RWPE1 (cell line): Measurements from ENCODE around the gene CDK19.
A peak's percentile ranks its signal among the peaks of the same experiment; 100 is the strongest.

Source experiments
- CTCF ChIA-PET: fragments of 350-600 bp; sonication (Branson Sonifier 250); formaldehyde crosslinking; extraction: SDS; loops from one replicate; lab custom pipeline; 2021; lab: Yijun Ruan, JAX
- POLR2A ChIA-PET: fragments of 400-600 bp; formaldehyde crosslinking; extraction: SDS; loops from one replicate; lab custom pipeline; 2020; ENCODE audit warnings: antibody characterized with exemption; ENCODE audit not compliant: low non-redundant PET; lab: Yijun Ruan, JAX
- DNase-seq: peaks from one replicate; pipeline ENCODE4 v3.0.0; 2012; ENCODE audit warnings: low spot score
- H3K27ac ChIP-seq: fragments of 450-650 bp; 2 replicates; pipeline ENCODE4 v1.5.1; 2017
- CTCF ChIP-seq: fragments of 450-650 bp; conservative IDR thresholded peaks from 2 replicates; pipeline ENCODE4 v1.5.1; 2017; ENCODE audit warnings: low read depth, mild to moderate bottlenecking

Gene CDK19

GRCh38 chr6:110635096-110635495 lies 180.2 kb downstream of the CDK19 start:
- H3K27ac ChIP-seq, result no peak overlapping the region
- no peak for DNase-seq
- ChIA-PET POLR2A (no interaction called here), CTCF (interaction anchor here (0.7 kb wide), 1 partner anchor 52 kb away, joined by 4 read pairs; no protein-coding TSS in a partner anchor)
- no peak for TF ChIP-seq CTCF

GRCh38 chr6:110633731-110634213 lies 181.5 kb downstream of the CDK19 start:
- H3K27ac ChIP-seq, result no peak overlapping the region
- DNase-seq, result no peak
- CTCF ChIA-PET, result interaction anchor here (0.6 to 1.0 kb wide), 2 partner anchors 12 to 119 kb away, joined by 3 to 4 read pairs; no protein-coding TSS in a partner anchor
- POLR2A ChIA-PET, result no interaction called here
- no peak for TF ChIP-seq CTCF

GRCh38 chr6:110629153-110629552 lies 186.1 kb downstream of the CDK19 start:
- no peak for TF ChIP-seq CTCF
- H3K27ac ChIP-seq, result no peak overlapping the region
- ChIA-PET POLR2A (no interaction called here), CTCF (interaction anchor here (0.6 kb wide), 1 partner anchor 45 kb away, joined by 3 read pairs; no protein-coding TSS in a partner anchor)
- no peak for DNase-seq

- DNase-seq, result peak; percentile 5
- ChIA-PET POLR2A (no interaction called here), CTCF (no interaction called here)
- TF ChIP-seq CTCF, result no peak
- H3K27ac ChIP-seq, result no peak overlapping the region
Measured at GRCh38 chr6:110628330-110628729, 186.9 kb downstream of the CDK19 start.

GRCh38 chr6:110626442-110626841 lies 188.8 kb downstream of the CDK19 start:
- DNase-seq, result no peak
- POLR2A ChIA-PET, result no interaction called here
- CTCF ChIA-PET, result no interaction called here
- H3K27ac ChIP-seq, result no peak overlapping the region
- TF ChIP-seq CTCF, result no peak

GRCh38 chr6:110625883-110626282 lies 189.4 kb downstream of the CDK19 start:
- no peak for TF ChIP-seq CTCF
- CTCF ChIA-PET, result no interaction called here
- POLR2A ChIA-PET, result no interaction called here
- DNase-seq, result peak; percentile 9
- no peak overlapping the region for H3K27ac ChIP-seq
